Measurements from ENCODE around the gene TTC7B. TPM values are rescaled to one million over a fixed set of nuclear protein-coding genes. Genes with fewer than 3 reads are reported as not detected.

TTC7B gene
- total RNA-seq, 4 donors from 2014 or later = 8.4 to 11.2 (median 9.2) TPM

DNA sequence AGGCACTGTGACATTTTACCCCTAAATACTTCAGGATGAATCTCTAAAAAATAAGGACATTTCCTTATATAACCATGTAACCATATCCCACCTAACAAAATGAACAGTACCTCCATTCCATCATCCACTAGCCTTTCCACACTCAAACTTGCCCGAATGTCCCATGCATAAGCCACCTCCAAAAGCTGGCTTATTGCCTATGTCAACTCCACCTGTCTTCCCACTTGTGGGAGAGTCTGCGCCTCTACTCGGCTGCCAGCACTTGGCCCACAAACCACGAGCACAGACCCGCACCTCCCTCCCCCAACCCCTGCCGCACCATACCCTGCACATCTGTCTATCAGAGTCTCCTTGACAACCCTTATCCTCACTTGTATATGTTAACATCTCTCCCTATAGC, 253.6 kb downstream of the TTC7B start:
- intact Hi-C loops (cut with DNase I; ENCODE audit: low total_unique reads) (no loop called here), in situ Hi-C loops (cut with MboI; ENCODE audit: low pct_ligation_motif_present in 1 of 4, low pct_unique_long_range_greater_than_20kb in 1 of 4, low sequenced_read_pairs in 3 of 4) (no loop called here)
- H3K4me3 ChIP-seq = no peak overlapping the region
- TF ChIP-seq POLR2AphosphoS5 (IDR thresholded peaks at IDR 0.05) = no peak
- no peak for TF ChIP-seq POLR2A (IDR thresholded peaks at IDR 0.05)
- TF ChIP-seq, protein P1, sequence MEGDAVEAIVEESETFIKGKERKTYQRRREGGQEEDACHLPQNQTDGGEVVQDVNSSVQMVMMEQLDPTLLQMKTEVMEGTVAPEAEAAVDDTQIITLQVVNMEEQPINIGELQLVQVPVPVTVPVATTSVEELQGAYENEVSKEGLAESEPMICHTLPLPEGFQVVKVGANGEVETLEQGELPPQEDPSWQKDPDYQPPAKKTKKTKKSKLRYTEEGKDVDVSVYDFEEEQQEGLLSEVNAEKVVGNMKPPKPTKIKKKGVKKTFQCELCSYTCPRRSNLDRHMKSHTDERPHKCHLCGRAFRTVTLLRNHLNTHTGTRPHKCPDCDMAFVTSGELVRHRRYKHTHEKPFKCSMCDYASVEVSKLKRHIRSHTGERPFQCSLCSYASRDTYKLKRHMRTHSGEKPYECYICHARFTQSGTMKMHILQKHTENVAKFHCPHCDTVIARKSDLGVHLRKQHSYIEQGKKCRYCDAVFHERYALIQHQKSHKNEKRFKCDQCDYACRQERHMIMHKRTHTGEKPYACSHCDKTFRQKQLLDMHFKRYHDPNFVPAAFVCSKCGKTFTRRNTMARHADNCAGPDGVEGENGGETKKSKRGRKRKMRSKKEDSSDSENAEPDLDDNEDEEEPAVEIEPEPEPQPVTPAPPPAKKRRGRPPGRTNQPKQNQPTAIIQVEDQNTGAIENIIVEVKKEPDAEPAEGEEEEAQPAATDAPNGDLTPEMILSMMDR (IDR thresholded peaks at IDR 0.05) = no peak
- no peak for TF ChIP-seq EP300 (IDR thresholded peaks at IDR 0.05; ENCODE audit: low read depth)
- H3K27me3 ChIP-seq = no peaks in the 10 kb centered on the region
- no peaks in the 10 kb centered on the region for H3K36me3 ChIP-seq
- H3K4me1 ChIP-seq = no peaks in the 10 kb centered on the region
- H3K9me3 ChIP-seq = no peaks in the 10 kb centered on the region
- 75% methylated on average over 6 of the region's 6 CpGs; no CpG with 5 or more reads in 1 of the 2 donors for WGBS, 2 donors (ENCODE audit: low coverage in 1 of 2)
- no peak for DNase-seq
- no peak overlapping the region for H3K27ac ChIP-seq

GRCh38 chr14:90561920-90562319, 254.3 kb downstream of the TTC7B start:
- H3K36me3 ChIP-seq = no peaks in the 10 kb centered on the region
- no peaks in the 10 kb centered on the region for H3K27me3 ChIP-seq
- no peak overlapping the region for H3K27ac ChIP-seq
- no peak for DNase-seq
- no peak overlapping the region for H3K4me3 ChIP-seq
- WGBS, 2 donors (ENCODE audit: low coverage in 1 of 2) = 81% methylated on average over 7 of the region's 7 CpGs; no CpG with 5 or more reads in 1 of the 2 donors
- in situ Hi-C loops (cut with MboI; ENCODE audit: low pct_ligation_motif_present in 1 of 4, low pct_unique_long_range_greater_than_20kb in 1 of 4, low sequenced_read_pairs in 3 of 4) (no loop called here), intact Hi-C loops (cut with DNase I; ENCODE audit: low total_unique reads) (no loop called here)
- peaks cover 0 to under 1% (median 0%) of the 10 kb centered on the region in 4 donors for H3K4me1 ChIP-seq
- no peaks in the 10 kb centered on the region for H3K9me3 ChIP-seq
- TF ChIP-seq, protein P1 (IDR thresholded peaks at IDR 0.05) = no peak
- TF ChIP-seq POLR2AphosphoS5 (IDR thresholded peaks at IDR 0.05) (no peak), POLR2A (IDR thresholded peaks at IDR 0.05) (no peak), EP300 (IDR thresholded peaks at IDR 0.05; ENCODE audit: low read depth) (no peak)

- no peak overlapping the region for H3K4me3 ChIP-seq
- no peaks in the 10 kb centered on the region for H3K36me3 ChIP-seq
- H3K27ac ChIP-seq = no peak overlapping the region
- TF ChIP-seq POLR2AphosphoS5 (IDR thresholded peaks at IDR 0.05) (no peak), POLR2A (IDR thresholded peaks at IDR 0.05) (no peak), EP300 (IDR thresholded peaks at IDR 0.05; ENCODE audit: low read depth) (no peak)
- TF ChIP-seq, protein P1 (IDR thresholded peaks at IDR 0.05) = no peak
- H3K4me1 ChIP-seq = peaks cover 0 to 9% (median 6%) of the 10 kb centered on the region in 4 donors
- WGBS, 2 donors (ENCODE audit: low coverage in 1 of 2) = 90% methylated on average over 10 of the region's 10 CpGs; no CpG with 5 or more reads in 1 of the 2 donors
- no peaks in the 10 kb centered on the region for H3K27me3 ChIP-seq
- DNase-seq = no peak
- intact Hi-C loops (cut with DNase I; ENCODE audit: low total_unique reads) = no loop called here
- in situ Hi-C loops (cut with MboI; ENCODE audit: low pct_ligation_motif_present in 1 of 4, low pct_unique_long_range_greater_than_20kb in 1 of 4, low sequenced_read_pairs in 3 of 4) = no loop called here
- H3K9me3 ChIP-seq = no peaks in the 10 kb centered on the region
Measured at GRCh38 chr14:90560991-90561390, 255.2 kb downstream of the TTC7B start.

DNA sequence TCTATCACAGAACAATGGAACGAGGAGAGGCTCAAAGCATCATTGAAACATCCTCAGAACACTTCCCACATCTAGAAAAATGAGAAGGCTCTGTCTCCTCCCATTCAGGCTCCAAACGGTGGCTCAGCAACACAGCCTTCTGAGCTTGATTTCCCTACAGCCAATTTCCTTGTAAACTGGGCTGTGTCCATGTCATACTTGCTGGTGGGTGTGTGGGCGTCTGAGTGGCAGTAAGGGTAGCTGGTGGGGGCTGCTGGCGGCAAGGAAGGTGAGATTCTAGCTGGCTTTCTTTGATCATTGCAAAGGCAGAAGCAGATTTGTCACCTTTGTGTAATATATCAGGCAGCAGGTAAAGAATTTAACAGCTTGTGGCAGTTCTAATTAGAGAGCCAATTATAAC, 255.7 kb downstream of the TTC7B start:
- 64 to 70% methylated on average over 2 to 4 of the region's 4 CpGs for WGBS, 2 donors (ENCODE audit: low coverage in 1 of 2)
- no peak for DNase-seq
- Histone ChIP-seq H3K4me1 (peaks cover 0 to 10% (median 9%) of the 10 kb centered on the region in 4 donors), H3K27ac (no peak overlapping the region), H3K36me3 (no peaks in the 10 kb centered on the region), H3K27me3 (no peaks in the 10 kb centered on the region), H3K4me3 (no peak overlapping the region), H3K9me3 (no peaks in the 10 kb centered on the region)
- TF ChIP-seq, protein P1 (IDR thresholded peaks at IDR 0.05) = no peak
- no peak for TF ChIP-seq EP300 (IDR thresholded peaks at IDR 0.05; ENCODE audit: low read depth)
- TF ChIP-seq POLR2AphosphoS5 (IDR thresholded peaks at IDR 0.05) = no peak
- no peak for TF ChIP-seq POLR2A (IDR thresholded peaks at IDR 0.05)
- intact Hi-C loops (cut with DNase I; ENCODE audit: low total_unique reads) (no loop called here), in situ Hi-C loops (cut with MboI; ENCODE audit: low pct_ligation_motif_present in 1 of 4, low pct_unique_long_range_greater_than_20kb in 1 of 4, low sequenced_read_pairs in 3 of 4) (no loop called here)
